Activated CD8-positive, alpha-beta memory T cell treated with anti-CD3 and anti-CD28 coated beads, Interleukin-2, amount 50 U/mL, for 24 hours (primary cell): ENCODE measurements around the gene HOXA11.

Experiments
- DNase-seq: peaks from one replicate; pipeline ENCODE4 v3.0.0-alpha.2; 2020; ENCODE audit errors: extremely low read depth

Gene HOXA11

DNA sequence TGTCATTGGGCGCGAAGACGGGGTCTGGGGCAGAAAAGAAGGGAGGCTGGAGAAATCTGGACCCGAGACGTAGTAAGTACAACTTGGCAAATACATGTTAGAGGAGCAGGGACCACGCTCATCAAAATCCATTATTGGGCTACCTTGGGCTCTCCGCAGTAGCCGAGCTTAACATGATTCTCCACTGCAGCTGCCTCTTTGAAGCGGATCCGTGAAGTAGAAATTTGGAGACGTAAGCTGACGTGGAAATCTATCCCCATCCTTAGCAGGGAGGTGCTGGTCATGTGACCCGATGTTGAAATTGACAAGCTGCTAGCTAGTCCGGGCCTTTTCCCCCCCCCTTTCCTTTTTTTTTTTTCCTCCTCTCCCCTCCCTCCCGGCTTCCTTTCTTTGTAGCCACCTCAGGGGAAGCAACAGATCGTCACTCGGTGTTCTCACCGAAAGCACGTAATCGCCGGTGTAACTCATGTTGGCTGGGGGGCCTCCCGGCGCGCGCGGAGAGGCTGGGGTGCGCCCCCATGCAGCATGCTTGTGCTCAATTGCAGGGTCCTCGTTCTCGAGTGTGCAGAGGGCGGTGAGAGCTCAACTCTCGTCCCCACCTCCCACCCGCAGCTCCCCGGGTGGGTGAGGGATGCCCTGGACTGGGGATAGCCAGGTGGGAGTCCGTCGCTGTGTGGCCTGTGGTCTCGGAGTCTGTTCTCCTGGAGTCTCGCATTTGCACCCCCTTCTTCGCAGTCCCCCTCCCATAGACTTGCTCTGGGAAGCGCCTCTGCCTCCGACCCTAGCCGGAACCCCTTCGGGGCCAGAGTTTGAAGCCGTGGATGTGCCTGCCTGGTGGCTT lies at the start of gene HOXA11:
Gene HOXA11 (minus strand): TSS at position 220 of the 841 bp plus-strand sequence. CDS start 88 bp downstream, at position 132.
- DNase-seq = no peak

DNA sequence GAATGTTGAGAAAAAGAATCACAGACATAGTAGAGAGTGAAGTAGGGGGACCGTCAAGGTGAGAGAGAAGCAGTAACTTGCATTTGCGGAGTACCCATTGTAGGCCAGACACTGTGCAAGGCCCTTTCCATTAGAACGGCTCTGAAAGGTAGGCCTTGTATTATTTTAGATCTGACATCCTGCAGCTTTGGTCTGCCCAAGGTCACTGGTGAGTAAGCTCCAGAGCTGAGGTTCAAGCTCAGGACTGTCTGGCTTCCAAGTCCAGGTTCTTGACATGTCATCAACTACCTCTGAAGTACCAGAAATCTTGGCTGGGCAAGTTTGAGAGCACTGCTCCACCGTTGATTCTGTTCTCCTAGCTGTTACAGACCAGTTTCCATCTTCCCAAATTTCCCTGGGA lies 44.4 kb upstream of the HOXA11 start:
- DNase-seq = no peak

DNA sequence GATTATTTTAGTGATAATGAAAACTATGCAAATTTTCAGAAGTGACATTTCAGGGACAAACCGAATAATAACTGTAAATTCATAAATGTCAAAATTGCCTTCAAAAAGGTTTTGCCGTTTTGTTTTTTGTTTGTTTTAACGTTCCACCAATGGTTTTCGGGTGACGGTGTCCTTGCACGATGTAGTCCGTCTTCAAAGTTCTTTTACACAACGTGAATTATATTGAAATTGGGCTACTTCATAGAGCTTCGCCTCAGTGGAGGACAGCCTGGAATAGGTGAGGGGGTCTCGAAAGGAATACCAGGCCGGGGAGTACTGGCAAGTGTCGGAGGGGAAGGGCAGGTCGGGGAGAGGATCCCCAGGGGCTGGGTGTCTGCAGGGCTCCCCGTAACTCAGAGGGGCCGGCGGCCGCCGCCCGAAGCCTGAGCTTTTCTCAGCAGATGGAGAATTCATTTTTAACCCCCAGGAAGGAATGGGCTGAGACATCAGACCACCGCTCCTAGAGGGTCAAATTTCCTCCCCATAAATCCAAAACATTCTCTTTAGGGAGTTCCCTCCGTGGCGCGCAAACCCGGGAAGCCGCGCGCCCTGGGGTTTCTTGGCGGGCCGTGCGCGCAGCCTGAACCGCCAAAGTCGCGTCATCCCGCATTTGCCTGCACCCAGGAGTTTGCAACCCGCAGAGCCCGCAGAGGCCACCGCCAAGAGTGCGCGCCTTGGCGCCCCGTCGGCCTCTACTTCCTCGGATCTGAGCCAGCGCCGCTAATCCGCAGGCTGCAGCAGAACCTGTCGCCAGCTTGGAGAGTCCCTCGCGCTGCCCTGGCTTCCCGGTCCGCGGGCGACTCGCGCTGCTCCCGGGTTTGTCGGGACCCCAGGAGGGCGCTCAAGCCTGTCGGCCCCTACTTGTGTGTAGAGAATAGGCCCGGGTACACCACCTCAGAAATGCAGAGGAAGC lies 40.2 kb upstream of the HOXA11 start:
- DNase-seq = no peak

DNA sequence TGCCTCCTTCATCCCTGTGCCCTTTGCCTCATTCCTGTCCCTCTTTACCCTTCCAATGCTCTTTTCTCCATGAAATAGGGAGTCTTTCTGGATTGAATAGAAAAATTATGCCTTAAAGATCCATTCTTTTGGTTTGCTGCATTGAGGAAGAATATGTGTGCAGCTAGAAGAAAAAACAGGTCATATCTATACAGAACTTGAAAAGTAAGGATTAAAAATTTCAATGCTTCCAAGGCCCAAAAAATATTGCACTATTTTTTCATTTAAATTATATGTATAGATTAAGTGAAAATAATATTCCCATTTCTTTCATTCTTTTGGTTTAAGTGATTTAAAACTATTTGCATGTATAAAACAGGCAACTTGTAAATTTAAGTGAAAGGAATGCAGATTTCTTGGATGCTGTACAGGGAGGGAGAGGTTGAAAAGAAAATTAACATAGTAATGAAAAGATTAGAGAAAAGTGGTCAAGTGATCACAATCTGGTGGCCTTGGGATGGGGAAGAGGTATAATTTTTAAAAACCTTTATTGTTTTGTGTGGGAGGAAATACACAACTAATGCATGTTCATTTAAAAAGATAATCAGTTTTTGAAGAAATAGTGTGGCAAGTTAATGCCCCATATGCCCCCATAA lies 39.0 kb upstream of the HOXA11 start:
- no peak for DNase-seq

DNA sequence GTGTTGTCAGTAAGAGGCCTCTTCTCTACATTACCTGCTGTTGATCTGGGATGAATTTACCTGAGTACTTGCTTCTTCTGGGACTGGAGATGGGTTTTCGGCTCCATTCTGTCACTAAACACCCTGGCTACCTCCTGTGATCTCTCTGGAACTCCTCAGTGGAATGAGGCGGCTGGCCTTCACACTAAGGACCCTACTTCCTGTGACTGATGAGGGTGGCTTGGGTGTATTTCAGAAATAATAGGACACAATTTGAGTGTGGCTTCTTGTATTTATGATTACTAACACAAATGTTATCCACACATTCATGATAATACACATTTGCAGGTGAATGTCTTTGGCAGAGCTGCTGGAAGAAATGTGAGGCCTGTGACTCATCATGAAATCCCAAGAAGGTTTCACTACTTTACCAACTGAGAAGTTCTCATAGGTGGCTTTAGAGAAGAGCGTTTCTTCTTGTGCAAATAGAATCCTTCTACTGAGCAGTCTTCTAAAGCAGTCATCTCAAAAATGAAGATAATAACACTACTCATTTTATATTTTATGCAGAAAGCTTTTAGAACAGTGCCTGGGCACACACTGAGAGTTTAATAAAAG lies 36.3 kb upstream of the HOXA11 start:
- DNase-seq = no peak

DNA sequence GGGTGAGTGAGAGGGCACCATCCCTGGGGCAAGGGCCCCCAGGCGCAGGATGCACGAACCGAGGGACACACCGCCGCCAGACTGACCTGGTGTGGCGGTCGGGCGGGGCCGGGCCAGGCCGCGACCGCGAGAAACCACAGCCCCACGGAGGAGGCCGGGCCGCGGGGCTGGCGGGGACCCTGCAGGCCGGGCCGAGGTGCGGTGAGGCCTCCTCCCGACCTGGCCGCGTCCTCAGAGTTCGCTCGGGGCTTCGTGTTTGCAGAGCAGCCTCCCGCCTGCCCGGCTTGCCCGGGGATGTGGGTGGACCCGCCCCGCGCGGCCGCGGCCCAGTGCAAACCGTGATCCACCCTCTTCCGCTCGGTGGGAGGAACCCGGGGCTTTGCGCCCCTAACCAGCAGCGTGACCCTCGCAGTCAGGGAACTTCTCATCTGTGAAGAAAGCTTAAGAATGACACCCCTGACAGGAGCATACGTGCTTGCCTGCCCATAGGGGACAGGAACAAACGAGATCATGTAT lies 35.5 kb upstream of the HOXA11 start:
- no peak for DNase-seq

- no peak for DNase-seq
Observed at GRCh38 chr7:27219821-27220220, 34.8 kb upstream of the HOXA11 start.

DNA sequence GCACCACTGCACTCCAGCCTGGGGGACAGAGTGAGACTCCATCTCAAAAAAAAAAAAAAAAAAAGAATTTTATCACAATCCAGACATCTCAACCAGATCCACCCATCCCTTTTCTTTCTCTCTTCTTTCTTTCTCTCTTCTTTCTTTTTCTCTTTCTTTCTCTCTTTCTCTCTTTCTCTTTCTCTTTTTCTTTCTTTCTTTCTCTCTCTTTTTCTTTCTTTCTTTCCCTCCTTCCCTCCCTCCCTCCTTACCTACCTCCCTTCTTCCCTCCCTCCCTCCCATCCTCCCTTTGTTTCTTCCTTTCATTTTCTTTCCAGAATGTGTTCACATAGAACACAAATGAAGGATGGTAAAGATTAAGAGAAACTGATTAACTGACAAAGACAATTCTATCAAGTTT lies 32.9 kb upstream of the HOXA11 start:
- DNase-seq = no peak

- no peak for DNase-seq
Observed at GRCh38 chr7:27215356-27215755, 30.3 kb upstream of the HOXA11 start.

DNA sequence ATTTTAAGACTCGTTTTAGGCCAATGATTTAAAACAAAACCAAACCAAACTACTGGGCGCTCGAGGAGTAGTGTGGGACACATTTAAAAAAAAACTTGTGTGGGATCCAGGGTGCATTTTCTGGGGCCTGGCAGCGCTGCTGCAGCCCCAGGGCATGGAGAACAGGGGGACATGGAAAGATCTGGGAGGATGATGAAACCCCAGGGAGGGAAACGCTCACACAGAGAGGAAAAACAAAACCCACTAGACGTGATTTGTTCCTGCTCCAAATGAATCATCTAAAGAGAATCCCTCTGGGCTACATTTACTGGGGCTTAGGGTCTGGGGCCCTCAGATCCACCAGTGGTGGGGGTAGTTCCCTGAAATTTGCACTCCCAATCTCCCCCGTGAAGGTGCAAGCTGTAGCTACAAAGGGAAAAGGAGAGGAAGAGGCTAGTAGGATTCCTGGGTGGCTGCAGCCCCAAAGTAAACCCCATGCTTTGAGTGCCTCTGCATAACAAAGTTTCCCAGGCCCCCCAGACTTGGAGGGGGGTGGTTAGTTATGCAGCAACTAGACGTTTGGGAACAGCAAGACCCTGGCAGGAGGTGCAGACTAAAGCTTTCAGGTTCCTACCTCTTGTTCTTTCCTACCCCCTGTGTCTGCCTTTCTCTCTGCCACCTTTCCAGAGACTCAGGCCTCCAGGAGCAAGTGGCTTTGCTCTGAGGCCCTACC lies 29.4 kb upstream of the HOXA11 start:
- no peak for DNase-seq

- no peak for DNase-seq
Observed at GRCh38 chr7:27213433-27214238, 28.6 kb upstream of the HOXA11 start.

GRCh38 chr7:27212497-27213432 lies 27.7 kb upstream of the HOXA11 start:
- DNase-seq = no peak

- no peak for DNase-seq
Observed at GRCh38 chr7:27211764-27212204, 26.8 kb upstream of the HOXA11 start.

GRCh38 chr7:27211084-27211446 lies 26.0 kb upstream of the HOXA11 start:
- no peak for DNase-seq

DNA sequence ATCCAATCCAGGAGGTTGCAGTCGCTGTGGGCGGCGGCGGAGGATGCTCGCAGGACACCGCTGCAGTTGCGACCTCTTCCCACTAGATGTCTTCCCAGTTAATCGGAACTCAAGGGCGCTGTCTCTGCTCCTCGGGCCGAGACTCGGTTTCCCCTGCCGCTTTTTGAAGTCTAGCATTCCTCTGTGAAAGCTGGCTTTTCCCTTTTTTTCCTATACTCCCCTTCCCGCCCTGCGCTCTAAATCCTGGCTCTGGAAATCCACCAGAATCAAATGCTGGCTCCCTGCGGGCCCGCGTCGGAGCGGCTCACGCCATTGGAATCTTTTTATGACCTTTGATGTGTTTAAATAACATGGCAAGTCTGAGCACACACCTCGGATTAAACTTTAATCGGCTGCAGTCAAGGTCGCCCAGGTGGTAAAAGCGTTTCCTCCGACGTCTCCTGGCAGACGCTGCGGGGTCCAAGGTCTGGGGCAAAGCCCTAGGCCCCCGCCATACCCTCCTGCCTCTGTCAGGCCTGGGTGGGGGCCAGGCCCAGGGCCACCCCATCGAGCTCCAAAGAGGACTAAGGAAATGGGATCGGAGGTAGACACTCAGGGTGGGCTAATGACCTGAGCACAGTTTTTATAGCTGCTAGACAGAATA lies 25.5 kb upstream of the HOXA11 start:
- DNase-seq = no peak

DNA sequence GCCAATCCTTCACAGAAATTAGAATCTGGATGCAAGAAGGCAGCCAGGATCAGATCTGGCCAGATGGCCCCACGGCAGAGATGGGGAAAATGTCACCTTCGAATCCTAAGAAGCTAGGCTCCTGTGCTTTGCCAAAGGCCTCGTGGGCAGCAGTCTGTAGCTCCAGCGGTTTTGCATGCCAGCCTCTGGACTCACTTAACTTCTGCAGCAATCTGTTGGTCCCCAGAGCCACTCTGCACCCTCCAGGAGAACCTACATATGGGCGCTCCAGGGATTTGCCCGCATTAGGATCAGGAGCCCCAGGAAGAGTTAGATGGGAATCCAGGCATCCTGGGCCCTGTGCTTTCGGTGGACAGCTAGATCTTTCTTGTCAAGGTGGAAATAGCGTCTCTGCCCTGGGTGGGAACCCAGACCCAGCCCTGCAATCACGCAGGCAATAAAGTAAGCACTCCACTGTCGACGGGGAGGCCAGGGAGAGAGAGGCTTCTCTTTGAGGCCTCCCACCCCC lies 25.0 kb upstream of the HOXA11 start:
- DNase-seq = no peak

DNA sequence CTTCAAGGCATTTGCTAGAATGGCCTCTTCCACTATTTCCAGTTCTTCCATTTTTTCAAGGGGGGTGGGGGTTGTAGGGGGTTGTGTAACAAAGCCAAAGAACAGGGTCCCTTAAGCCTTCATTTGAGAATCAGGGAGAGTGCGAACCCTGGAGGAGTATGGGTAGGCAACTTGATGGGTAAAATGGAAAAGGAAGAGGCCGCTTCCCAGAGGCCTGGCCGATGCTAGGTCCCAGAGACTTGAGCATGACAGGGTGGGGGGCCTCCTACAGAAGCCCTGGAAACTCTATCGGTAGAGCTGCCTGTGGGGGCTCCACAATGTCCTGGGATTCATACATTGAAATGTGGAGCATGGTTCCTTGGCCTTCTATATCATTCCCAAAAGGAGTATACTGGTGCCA lies 24.0 kb upstream of the HOXA11 start:
- no peak for DNase-seq

- no peak for DNase-seq
Observed at GRCh38 chr7:27207348-27207985, 22.4 kb upstream of the HOXA11 start.
